HL-60 (cell line): ENCODE measurements around the gene C2orf92.

Source experiments
- CTCF ChIP-seq: IDR thresholded peaks from one replicate; pipeline ENCODE4 v1.5.1; 2011; ENCODE audit warnings: low read length, control low read depth, inconsistent platforms; ENCODE audit not compliant: insufficient read depth
- POLR2AphosphoS5 ChIP-seq: IDR thresholded peaks from 2 replicates; pipeline ENCODE4 v1.6.1; 2012; ENCODE audit warnings: low read depth

- TF ChIP-seq CTCF = no peak
- TF ChIP-seq POLR2AphosphoS5 = no peak
These were observed 37.3 kb downstream of the C2orf92 start for GRCh38 chr2:97706708-97707345.
